GM19395 (cell line): ENCODE data around the gene SEC22C.
A peak's percentile ranks its signal among the peaks of the same experiment; 100 is the strongest.
"Not testable (repeated sequence)": the region's sequence is repeated elsewhere in the genome, so short reads cannot be mapped to it uniquely, and the experiment has no call there.

Experiments
- ATAC-seq: cut with Tn5 transposase; IDR thresholded peaks from one replicate; pipeline ENCODE4 v1.9.1; 2021; ENCODE audit warnings: mild to moderate bottlenecking, moderate library complexity; ENCODE audit not compliant: unreplicated experiment

Gene SEC22C

DNA sequence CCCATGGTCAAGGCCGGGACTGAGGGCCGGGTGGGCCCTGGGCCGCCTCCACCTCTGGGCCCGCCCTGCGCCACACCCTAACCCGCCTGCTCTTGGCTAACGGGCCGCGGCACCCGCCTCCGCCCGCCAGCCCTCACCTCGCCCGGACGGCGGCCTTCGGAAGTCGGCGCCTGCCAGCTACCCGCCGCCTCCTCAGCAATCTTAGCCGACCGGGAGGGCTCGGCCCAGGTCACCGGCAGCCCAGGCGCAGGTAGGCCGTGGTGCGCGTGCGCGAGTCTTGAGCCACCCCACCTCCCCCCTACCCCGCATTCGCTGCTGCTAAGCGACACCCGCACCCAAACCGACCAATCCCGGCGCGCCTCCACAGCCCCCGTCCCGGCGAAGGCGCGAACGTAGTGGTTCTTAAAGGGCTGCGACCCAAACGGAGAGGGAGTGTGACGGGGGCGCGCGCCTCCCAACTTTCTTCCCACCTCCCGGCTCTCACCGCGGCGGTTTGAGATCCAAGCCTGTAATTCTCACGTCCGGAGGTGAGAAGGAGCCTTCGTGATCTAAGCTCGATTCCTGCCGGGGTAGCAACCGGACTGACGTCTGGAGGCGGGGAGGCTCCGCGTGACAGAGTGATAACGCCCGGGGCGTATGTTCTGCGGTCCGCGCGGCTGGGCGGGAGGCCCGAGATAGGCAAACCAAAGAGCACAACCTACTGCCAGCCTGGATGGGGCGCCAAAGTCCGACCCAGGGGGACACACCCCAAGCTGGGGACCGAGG lies at the start of gene SEC22C:
Gene SEC22C, minus strand, starts transcription at position 259 of the 765 bp plus-strand sequence. CDS start 12,921 bp downstream, outside the sequence.
- ATAC-seq, result peak; percentile 94

DNA sequence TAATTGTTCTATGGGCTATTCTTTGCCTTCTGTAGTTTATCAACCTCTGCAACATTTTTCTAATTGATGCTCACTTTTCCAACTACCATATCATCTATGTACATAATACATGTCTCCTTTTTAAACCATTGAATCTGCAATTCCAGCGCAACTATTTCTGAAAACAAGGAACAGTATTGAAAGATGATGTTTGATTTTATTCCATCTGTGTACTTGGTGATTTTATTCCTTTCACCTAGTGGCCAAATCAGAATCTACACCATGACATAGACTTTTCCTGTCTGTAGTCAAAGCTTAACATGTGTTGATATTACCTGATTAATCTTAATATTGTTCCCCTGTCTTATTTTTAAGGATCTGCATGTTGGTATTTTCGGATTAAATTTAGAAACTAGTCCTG lies 31.7 kb upstream of the SEC22C start:
- ATAC-seq, result peak; percentile 32

- peak; percentile 69 for ATAC-seq
Measured at GRCh38 chr3:42612928-42613327, 31.2 kb upstream of the SEC22C start.

DNA sequence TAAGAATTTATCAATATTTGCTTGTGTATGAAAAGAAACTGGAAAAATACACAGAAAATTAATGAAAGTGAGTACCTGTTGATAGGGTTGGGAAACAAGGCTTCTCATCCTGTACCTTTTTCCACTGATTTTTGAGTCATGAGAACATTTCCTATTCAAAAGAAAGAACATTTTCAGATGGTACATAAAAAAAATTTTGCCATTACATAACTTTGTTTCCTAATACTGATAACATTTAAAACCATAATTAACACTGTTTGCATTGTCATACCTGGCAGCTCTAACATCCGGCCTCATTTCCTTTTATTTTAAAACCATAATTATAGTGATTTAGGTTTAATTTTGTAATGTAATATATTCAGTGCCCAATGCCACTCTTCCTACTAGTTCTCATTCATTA lies 30.4 kb upstream of the SEC22C start:
- no peak for ATAC-seq

DNA sequence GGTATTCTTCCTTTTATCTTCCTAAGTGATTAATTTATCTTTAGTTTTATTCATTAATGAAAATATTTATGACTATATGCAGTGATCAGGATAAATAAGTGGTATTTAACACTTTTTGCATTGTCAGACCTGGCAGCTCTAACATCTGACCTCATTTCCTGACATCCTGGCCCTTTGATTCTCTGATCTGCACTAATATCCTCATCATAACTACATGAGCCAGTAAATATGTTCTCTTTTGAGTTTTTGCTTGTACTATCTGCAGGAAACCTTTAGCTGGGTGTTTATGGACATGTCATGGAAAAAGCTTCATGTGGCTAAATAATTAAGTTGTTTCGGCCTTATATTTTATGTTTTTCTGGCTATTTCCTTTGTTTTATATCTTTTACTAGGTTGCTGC lies 29.2 kb upstream of the SEC22C start:
- no peak for ATAC-seq

- ATAC-seq, result no peak
Measured at GRCh38 chr3:42608581-42608980, 26.8 kb upstream of the SEC22C start.

GRCh38 chr3:42605546-42606173 lies 23.9 kb upstream of the SEC22C start:
- ATAC-seq, result no peak

- no peak for ATAC-seq
Measured at GRCh38 chr3:42602961-42603360, 21.2 kb upstream of the SEC22C start.

DNA sequence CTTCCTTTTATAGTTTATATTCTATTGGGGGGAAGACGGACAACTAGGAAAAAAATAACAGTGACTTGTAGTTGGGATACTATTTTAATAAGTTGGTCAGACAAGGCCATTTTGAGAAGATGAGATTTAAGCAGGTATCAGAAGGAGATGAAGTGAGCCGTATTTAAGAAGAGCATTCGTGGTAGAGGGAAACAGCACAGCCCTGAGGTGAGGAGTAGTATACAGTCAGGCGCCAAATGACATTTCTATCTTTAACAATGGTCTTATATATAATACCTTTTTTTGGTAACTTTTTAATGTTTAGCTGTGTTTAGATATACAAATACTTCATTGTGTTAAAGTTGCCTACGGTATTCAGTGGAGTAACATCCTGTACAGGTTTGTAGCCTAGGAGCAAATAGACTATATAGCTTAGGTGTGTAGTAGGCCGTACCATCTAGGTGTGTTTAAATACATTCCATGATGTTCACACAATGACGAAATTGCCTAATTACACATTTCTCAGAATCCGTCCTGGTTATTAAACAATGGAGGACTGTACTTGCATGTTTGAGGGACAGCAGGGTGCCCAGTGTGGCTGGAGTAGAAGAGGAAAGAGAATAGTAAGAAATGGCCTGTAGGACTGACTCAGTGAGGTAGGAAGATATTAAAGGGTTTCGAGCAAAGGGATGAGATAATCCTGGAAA lies 20.3 kb upstream of the SEC22C start:
- no peak for ATAC-seq

DNA sequence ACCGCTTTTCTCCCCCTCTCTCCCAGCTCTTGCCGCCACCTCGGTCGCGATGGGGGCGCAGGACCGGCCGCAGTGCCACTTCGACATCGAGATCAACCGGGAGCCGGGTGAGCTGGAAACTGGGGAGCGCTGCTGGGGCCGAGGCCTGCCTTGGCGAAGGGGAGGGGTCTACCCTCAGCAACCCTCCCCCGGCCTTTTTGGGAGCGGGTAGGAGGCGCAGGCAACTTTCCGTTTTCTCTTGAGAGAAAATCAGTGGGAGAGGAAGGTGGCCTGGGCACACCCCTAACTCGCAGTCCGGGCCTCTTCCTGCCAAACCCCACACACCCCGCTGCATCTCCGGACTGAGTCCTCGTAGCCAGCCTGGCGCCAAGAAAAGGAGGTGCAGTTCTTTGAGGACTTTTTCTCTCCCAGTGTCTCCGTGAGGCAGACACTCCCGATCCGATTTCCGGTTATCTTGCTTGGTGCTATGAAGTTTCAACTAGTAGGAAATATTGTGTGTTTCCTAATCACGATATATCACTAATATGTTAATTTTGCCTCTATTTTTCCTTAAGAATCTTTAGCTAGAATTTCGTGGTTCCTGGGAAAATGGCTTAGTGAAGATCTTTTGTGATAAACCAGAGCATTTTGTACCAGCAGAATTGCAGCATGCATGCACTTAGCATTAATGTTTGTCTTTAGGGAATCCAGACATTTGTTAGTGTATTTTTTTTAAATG lies 19.4 kb upstream of the SEC22C start:
- ATAC-seq, result peak; percentile 31

DNA sequence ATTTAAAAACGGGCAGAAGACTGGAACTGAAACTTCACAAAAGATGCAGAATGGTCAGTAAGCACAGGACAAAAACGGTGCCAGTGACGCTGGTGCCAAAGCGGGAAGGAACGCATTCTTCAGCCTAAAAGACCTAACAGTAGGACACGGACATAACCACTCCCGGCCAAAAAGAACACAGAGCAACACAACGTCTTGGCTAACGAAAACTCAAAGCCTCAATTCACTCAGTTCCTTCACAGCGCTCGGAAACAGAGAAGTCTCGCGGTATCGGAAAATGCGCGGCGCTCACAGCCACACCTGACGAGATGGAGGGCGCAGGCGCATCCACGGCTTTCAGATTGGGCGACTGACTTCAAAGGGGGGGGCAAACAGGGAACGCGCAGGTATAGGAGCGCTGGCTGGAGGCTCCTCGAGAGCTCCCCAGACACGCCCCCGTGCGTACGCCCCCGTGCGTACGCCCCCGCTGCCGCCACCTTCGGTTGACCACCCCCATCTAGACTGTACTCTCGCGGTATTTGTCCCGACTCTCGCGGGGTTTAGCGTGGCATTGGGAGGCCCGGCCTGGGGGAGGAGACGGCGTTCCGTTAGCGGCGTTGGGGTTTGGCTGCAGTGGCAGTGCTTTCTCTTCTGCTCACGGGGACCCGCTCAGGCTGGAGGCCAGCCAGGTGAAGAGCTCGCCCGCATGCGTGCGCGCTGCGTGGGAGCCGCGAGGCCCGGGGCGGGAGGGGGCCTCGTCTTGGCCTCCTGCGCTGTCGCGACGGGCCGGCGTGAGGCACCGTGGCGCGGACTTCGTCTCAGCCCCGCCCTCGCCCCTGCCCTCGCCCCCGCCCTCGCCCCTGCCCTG lies 18.6 kb upstream of the SEC22C start, which contains the start of gene NKTR:
Gene NKTR, plus strand, starts transcription at position 576 of the 847 bp plus-strand sequence. CDS start 321 bp downstream, outside the sequence.
- peak; percentile 89 for ATAC-seq

DNA sequence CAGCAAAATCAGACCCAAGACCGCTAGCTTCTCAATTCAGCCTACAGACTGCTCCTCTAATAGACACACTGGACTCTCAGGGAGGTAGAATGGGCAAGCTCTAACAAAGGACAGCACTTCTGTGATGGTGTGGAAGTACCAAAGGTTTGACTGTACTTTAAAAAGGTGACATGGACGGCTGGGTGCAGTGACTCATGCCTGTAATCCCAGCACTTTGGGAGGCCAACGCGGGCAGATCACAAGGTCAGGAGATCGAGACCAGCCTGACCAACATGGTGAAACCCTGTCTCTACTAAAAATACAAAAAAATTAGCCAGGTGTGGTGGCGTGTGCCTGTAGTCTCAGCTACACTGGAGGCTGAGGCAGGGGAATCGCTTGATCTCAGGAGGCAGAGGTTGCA lies 15.3 kb upstream of the SEC22C start:
- ATAC-seq, result not testable (repeated sequence)

DNA sequence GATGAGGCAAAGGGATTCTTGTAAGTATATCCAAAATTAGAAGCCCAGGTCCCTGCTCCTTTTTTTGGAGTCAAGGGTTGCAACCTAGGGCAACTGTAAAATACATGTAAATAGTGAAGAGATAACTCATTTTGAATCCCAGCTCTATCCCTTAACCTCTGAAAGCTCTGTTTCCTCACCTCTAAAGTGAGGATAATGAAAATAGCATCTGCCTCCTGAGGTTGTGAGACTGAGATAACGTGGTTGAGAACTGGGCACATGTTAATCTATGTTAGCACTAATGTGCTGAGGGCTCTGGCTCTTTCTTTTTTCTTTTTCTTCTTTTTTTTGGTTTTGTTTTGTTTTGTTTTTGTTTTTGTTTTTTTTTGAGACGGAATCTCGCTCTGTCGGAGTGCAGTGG lies 13.9 kb upstream of the SEC22C start:
- no peak for ATAC-seq

- ATAC-seq, result no peak
Measured at GRCh38 chr3:42593635-42594034, 11.9 kb upstream of the SEC22C start.

- ATAC-seq, result no peak
Measured at GRCh38 chr3:42591811-42592210, 10.0 kb upstream of the SEC22C start.

DNA sequence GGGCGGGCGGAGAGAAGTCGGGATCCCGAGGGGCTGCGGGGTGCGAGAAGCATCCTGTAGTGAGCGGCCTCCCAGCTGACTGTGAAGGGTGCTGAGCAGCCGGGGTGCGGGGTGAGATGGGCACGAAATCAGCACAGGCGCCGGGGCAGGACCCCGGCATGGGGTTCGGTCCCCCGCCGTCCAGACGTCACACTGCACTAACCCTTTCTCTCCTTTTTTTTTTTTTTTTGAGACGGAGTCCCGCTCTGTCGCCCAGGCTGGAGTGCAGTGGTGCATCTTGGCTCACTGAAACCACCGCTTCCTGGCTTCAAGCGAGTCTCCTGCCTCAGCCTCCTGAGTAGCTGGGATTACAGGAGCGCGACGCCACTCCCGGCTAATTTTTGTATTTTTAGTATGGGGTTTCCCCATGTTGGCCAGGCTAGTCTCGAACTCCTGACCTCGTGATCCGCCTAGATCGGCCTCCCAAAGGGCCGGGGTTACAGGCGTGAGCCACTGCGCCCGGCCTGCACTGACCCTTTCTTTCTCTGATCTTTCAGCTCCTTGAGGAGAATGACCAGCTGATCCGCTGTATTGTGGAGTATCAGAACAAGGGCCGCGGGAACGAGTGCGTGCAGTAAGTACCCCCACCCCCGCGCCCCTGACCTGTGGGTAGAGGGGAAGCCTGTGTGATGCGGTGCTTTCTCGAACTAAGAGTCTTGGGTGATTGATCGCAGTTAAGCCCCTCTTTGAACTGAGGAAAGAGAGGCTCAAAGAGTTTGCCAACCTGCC lies 9.4 kb upstream of the SEC22C start:
- ATAC-seq, result no peak

- ATAC-seq, result no peak
Measured at GRCh38 chr3:42589382-42590109, 7.8 kb upstream of the SEC22C start.

DNA sequence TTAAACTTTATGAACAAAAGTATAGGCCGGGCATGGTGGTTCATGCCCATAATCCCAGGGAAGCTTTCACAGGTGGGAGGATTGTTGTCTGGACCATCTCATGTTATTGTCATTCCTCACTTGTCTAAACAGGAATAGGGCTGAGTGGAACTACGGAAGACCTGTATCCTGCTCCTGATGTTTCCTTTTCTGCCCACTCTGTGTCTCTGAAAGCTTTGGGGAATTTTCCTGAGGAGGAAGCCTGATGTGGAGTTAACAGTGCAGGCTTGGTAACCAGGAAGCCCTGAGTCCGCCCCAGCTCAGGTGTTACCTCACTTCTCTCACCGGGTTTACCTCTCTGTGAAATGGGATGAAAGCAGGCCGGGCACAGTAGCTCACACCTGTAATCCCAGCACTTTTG lies 6.9 kb upstream of the SEC22C start:
- no peak for ATAC-seq
